Measurements from ENCODE around the gene LRP1B. TPM values are rescaled to one million over a fixed set of nuclear protein-coding genes. Genes with fewer than 3 reads are reported as not detected.

The LRP1B gene
- total RNA-seq, 1 donor from 2014 or later: 0.54 TPM

- H3K27ac Mint-ChIP-seq (ENCODE audit: unreplicated experiment): no peak overlapping the region
- no peaks in the 10 kb centered on the region for H3K36me3 Mint-ChIP-seq (ENCODE audit: low read depth)
These were observed 86.6 kb downstream of the LRP1B start for GRCh38 chr2:142044197-142044596.

DNA sequence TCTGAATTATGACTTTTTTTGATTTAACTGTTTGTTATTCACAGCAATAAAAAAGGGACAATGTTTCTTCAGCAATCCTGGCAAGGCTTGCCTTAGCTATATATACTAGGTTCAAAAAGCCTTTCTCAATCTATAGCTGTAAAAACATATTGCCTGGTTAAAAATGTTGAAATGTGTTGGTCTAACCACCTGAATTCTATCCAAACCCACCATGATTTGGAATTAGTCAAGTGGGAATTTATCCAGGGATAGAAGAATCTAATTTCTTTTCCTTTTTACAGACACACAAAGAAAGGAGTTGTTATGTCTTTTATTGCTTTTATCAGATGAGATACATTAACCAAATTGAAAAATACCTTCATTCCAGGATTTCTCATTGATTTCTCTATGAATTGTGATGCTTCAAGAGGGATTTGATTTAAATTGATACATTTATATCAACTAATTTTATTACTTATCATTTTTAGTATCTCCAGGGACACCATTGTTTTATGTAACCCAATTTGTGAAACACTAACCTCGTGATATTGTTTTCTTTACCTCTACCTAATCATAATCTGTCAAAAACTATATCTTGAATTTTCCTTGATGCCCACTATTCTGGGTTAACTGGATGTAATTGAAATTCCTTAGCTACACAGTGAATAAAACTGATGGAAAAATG, 88.1 kb downstream of the LRP1B start:
- Mint-ChIP-seq H3K4me1 (no peaks in the 10 kb centered on the region), H3K27me3 (ENCODE audit: low read depth) (no peaks in the 10 kb centered on the region), H3K36me3 (ENCODE audit: low read depth) (no peaks in the 10 kb centered on the region), H3K27ac (ENCODE audit: unreplicated experiment) (no peak overlapping the region), H3K4me3 (no peak overlapping the region), H3K9me3 (no peaks in the 10 kb centered on the region)
- no peak for DNase-seq (ENCODE audit: low read depth, low spot score)
- TF ChIP-seq CTCF (conservative IDR thresholded peaks at IDR 0.05): no peak

More at GRCh38 chr2:142044197-142044596, 86.6 kb downstream of the LRP1B start:
- Mint-ChIP-seq H3K4me1 (no peaks in the 10 kb centered on the region), H3K9me3 (no peaks in the 10 kb centered on the region), H3K4me3 (no peak overlapping the region), H3K27me3 (ENCODE audit: low read depth) (no peaks in the 10 kb centered on the region)
- no peak for DNase-seq (ENCODE audit: low read depth, low spot score)
- TF ChIP-seq CTCF (conservative IDR thresholded peaks at IDR 0.05): no peak

GRCh38 chr2:142041996-142042395, 88.8 kb downstream of the LRP1B start:
- no peaks in the 10 kb centered on the region for H3K36me3 Mint-ChIP-seq (ENCODE audit: low read depth)
- no peak overlapping the region for H3K27ac Mint-ChIP-seq (ENCODE audit: unreplicated experiment)
- no peaks in the 10 kb centered on the region for H3K9me3 Mint-ChIP-seq
- peaks cover 4% of the 10 kb centered on the region for H3K4me1 Mint-ChIP-seq
- DNase-seq (ENCODE audit: low read depth, low spot score): no peak
- no peak for TF ChIP-seq CTCF (conservative IDR thresholded peaks at IDR 0.05)
- H3K27me3 Mint-ChIP-seq (ENCODE audit: low read depth): no peaks in the 10 kb centered on the region
- H3K4me3 Mint-ChIP-seq: no peak overlapping the region

GRCh38 chr2:142041105-142041504, 89.7 kb downstream of the LRP1B start:
- H3K4me3 Mint-ChIP-seq: no peak overlapping the region
- peaks cover 5% of the 10 kb centered on the region for H3K4me1 Mint-ChIP-seq
- TF ChIP-seq CTCF (conservative IDR thresholded peaks at IDR 0.05): no peak
- H3K9me3 Mint-ChIP-seq: no peaks in the 10 kb centered on the region
- DNase-seq (ENCODE audit: low read depth, low spot score): no peak
- H3K36me3 Mint-ChIP-seq (ENCODE audit: low read depth): no peaks in the 10 kb centered on the region
- H3K27ac Mint-ChIP-seq (ENCODE audit: unreplicated experiment): no peak overlapping the region
- no peaks in the 10 kb centered on the region for H3K27me3 Mint-ChIP-seq (ENCODE audit: low read depth)

- H3K36me3 Mint-ChIP-seq (ENCODE audit: low read depth): no peaks in the 10 kb centered on the region
- no peaks in the 10 kb centered on the region for H3K27me3 Mint-ChIP-seq (ENCODE audit: low read depth)
- no peak for TF ChIP-seq CTCF (conservative IDR thresholded peaks at IDR 0.05)
- H3K4me1 Mint-ChIP-seq: peaks cover 5% of the 10 kb centered on the region
- DNase-seq (ENCODE audit: low read depth, low spot score): no peak
- no peaks in the 10 kb centered on the region for H3K9me3 Mint-ChIP-seq
- H3K27ac Mint-ChIP-seq (ENCODE audit: unreplicated experiment): no peak overlapping the region
- H3K4me3 Mint-ChIP-seq: no peak overlapping the region
These were observed 90.3 kb downstream of the LRP1B start for GRCh38 chr2:142040556-142040955.

Data from neural crest cell (in vitro differentiated cells).